HepG2 (cell line): ENCODE measurements around the gene AGBL1. TPM values are rescaled to one million over a fixed set of nuclear protein-coding genes. Genes with fewer than 3 reads are reported as not detected.

Experiments
- ATAC-seq: fragments of 200-7000 bp; cut with Tn5 transposase; 3 replicates; pipeline ENCODE4 v1.9.1; 2020; ENCODE audit warnings: mild to moderate bottlenecking, moderate library complexity
- BruUV-seq: library from RNA; stranded (reverse); fragments of 400-500 nt; replicated peaks from 2 replicates; lab custom pipeline; 2021; lab: Mats Ljungman, UMichigan
- CTCF ChIA-PET: fragments of 300-600 bp; formaldehyde crosslinking; extraction: SDS; loops from one replicate; lab custom pipeline; 2021; ENCODE audit warnings: low total read pairs, inconsistent platforms, low intra/inter-chr PET ratio; lab: Yijun Ruan, JAX
- POLR2A ChIA-PET: fragments of 350-600 bp; sonication (Branson Sonifier 250); formaldehyde crosslinking; loops from one replicate; lab custom pipeline; 2020; ENCODE audit warnings: antibody characterized with exemption, inconsistent platforms; lab: Yijun Ruan, JAX
- DNase-seq: peaks from one replicate; pipeline ENCODE4 v3.0.0-alpha.2; 2015; ENCODE audit warnings: low spot score
- FAIRE-seq: peaks from 3 replicates; lab custom pipeline; 2011; peaks lifted over from hg19 to GRCh38; lab: Jason Lieb, UNC
- H2AFZ ChIP-seq: one replicate; pipeline ENCODE4 v1.6.1; 2011; ENCODE audit warnings: low read length, inconsistent platforms
- H3K27ac ChIP-seq: fragments of 300-600 bp; 3 replicates; pipeline ENCODE4 v1.8.0; 2011; ENCODE audit warnings: mixed run types, mild to moderate bottlenecking, mixed read lengths, low read length, inconsistent platforms; ENCODE audit not compliant: insufficient read depth; ENCODE audit errors: extremely low read length
- H3K27me3 ChIP-seq, 2 experiments: fragments of 200-600 bp in 1 of 2; 2 replicates in 1 of 2; 3 replicates in 1 of 2; pipeline versions ENCODE4 v1.6.0 to v1.8.0; 2011; ENCODE audit warnings: low read length in 2 of 2, mild to moderate bottlenecking in 2 of 2, moderate library complexity in 2 of 2, inconsistent platforms in 1 of 2; ENCODE audit not compliant: insufficient read depth in 2 of 2, control insufficient read depth in 1 of 2
- H3K36me3 ChIP-seq, 2 experiments: fragments of 200-600 bp in 1 of 2; replicated peaks in 1 of 2; 2 replicates in 1 of 2; 3 replicates in 1 of 2; pipeline versions ENCODE4 v1.5.1 to v1.8.0; 2011; ENCODE audit warnings: low read length in 2 of 2, inconsistent platforms in 1 of 2; ENCODE audit not compliant: insufficient read depth in 2 of 2, control insufficient read depth in 1 of 2
- H3K4me1 ChIP-seq: 2 replicates; pipeline ENCODE4 v1.5.1; 2012; ENCODE audit warnings: low read length, inconsistent platforms; ENCODE audit not compliant: insufficient read depth
- H3K4me2 ChIP-seq: 2 replicates; pipeline ENCODE4 v1.6.0; 2011; ENCODE audit warnings: low read depth, low read length, inconsistent platforms
- H3K4me3 ChIP-seq, 3 experiments: fragments of 200-600 bp in 1 of 3; sonication (generic), shearing (Covaris generic) in 1 of 3; replicated peaks in 1 of 3; 2 replicates each; pipeline ENCODE4 v1.5.1; 2011 to 2016; ENCODE audit warnings: low read length in 3 of 3, inconsistent platforms in 2 of 3, low read depth in 2 of 3, mild to moderate bottlenecking in 2 of 3, control low read depth in 1 of 3, mixed read lengths in 1 of 3; ENCODE audit not compliant: insufficient read depth in 1 of 3
- H3K79me2 ChIP-seq: one replicate; pipeline ENCODE4 v1.6.1; 2011; ENCODE audit warnings: low read length, inconsistent platforms; ENCODE audit not compliant: insufficient read depth
- H3K9ac ChIP-seq: 2 replicates; pipeline ENCODE4 v1.6.0; 2011; ENCODE audit warnings: mild to moderate bottlenecking, low read depth, low read length, inconsistent platforms; ENCODE audit not compliant: insufficient read depth
- H3K9me3 ChIP-seq: 2 replicates; pipeline ENCODE4 v1.5.1; 2012; ENCODE audit warnings: mild to moderate bottlenecking, low read length
- H4K20me1 ChIP-seq: 2 replicates; pipeline ENCODE4 v1.6.0; 2011; ENCODE audit warnings: inconsistent platforms, mild to moderate bottlenecking, low read length, moderate library complexity; ENCODE audit not compliant: insufficient read depth
- CHD4 ChIP-seq: fragments of 200-600 bp; sonication (generic); IDR thresholded peaks from 2 replicates; pipeline ENCODE4 v1.7.0; 2017; ENCODE audit warnings: mild to moderate bottlenecking, low read length, borderline replicate concordance
- DNMT3B ChIP-seq: conservative IDR thresholded peaks from 2 replicates; pipeline ENCODE4 v1.6.1; 2016; ENCODE audit warnings: missing biosample characterization, control low read depth
- KDM5A ChIP-seq: fragments of 200-600 bp; sonication (generic); IDR thresholded peaks from 2 replicates; pipeline ENCODE4 v1.7.0; 2018; ENCODE audit warnings: antibody characterized with exemption, mild to moderate bottlenecking, low read length, borderline replicate concordance
- POLR2AphosphoS2 ChIP-seq: IDR thresholded peaks from 2 replicates; pipeline ENCODE4 v1.6.1; 2011; ENCODE audit warnings: low read depth, low read length, improper control_type of control experiment
- SATB2 ChIP-seq: sonication (generic); formaldehyde crosslinking; IDR thresholded peaks from 2 replicates; pipeline ENCODE4 v1.5.0; 2020; ENCODE audit warnings: missing genetic modification reagents
- SCMH1 ChIP-seq: sonication (generic); formaldehyde crosslinking; IDR thresholded peaks from 2 replicates; pipeline ENCODE4 v1.9.0; 2021; ENCODE audit warnings: missing genetic modification reagents, mild to moderate bottlenecking, borderline replicate concordance
- SOX5 ChIP-seq: IDR thresholded peaks from 2 replicates; pipeline ENCODE4 v1.6.1; 2016; ENCODE audit warnings: borderline replicate concordance
- ZFP90 ChIP-seq: sonication (generic); formaldehyde crosslinking; IDR thresholded peaks from 2 replicates; pipeline ENCODE4 v1.8.0; 2022; ENCODE audit warnings: missing genetic modification reagents, mild to moderate bottlenecking, inconsistent platforms, borderline replicate concordance
- ZNF224 ChIP-seq: sonication (generic); formaldehyde crosslinking; IDR thresholded peaks from 2 replicates; pipeline ENCODE4 v1.5.0; 2020; ENCODE audit warnings: mild to moderate bottlenecking, missing genetic modification reagents
- ZNF24 ChIP-seq: fragments of 450-650 bp; IDR thresholded peaks from 2 replicates; pipeline ENCODE4 v1.6.1; 2017; ENCODE audit warnings: antibody characterized with exemption, mild to moderate bottlenecking
- ZNF354B ChIP-seq: sonication (generic); formaldehyde crosslinking; IDR thresholded peaks from 2 replicates; pipeline ENCODE4 v1.8.0; 2022; ENCODE audit warnings: mild to moderate bottlenecking, missing genetic modification reagents
- ZNF556 ChIP-seq: sonication (generic); formaldehyde crosslinking; IDR thresholded peaks from 2 replicates; pipeline ENCODE4 v1.4.0; 2020; ENCODE audit warnings: mild to moderate bottlenecking, missing genetic modification reagents, borderline replicate concordance
- ZNF652 ChIP-seq: IDR thresholded peaks from 2 replicates; pipeline ENCODE4 v1.6.1; 2016; ENCODE audit warnings: low read depth, borderline replicate concordance
- WGBS: methylation state at CpG from one replicate; pipeline ENCODE4 v1.1.6; 2017; ENCODE audit warnings: low lambda C conversion rate; 5-methylcytosine and 5-hydroxymethylcytosine counted together
- in situ Hi-C: cut with HindIII; loops from 2 replicates; pipeline ENCODE4 v1.10.0; 2017; ENCODE audit warnings: low pct_unique_long_range_greater_than_20kb; ENCODE audit not compliant: extremely low pct_ligation_motif_present
- intact Hi-C: fragments of 100-400 bp; cut with micrococcal nuclease; formaldehyde crosslinking; loops from one replicate; pipeline ENCODE4 v1.10.0; 2022; ENCODE audit not compliant: unreplicated experiment
- polyA plus RNA-seq, 8 experiments: library from polyadenylated mRNA; depleted of rRNA in 3 of 8; stranded (reverse) in 7 of 8; unstranded in 1 of 8; fragments of >200 nt; fragmentation: Illumina TruSeq in 4 of 8; extraction: Trizol in 4 of 8; gene quantifications; 2 replicates each; pipeline versions ENCODE4 v1.2.1 to v1.2.3, GENCODE V29; 2011 to 2016; ENCODE audit warnings: low read depth in 4 of 8, missing spikeins in 1 of 8, mixed read lengths in 1 of 8; ENCODE audit not compliant: insufficient read depth in 1 of 8
- total RNA-seq, 5 experiments: library from RNA; depleted of rRNA; stranded (reverse); fragments of >200 nt; fragmentation: Illumina TruSeq; extraction: Trizol; gene quantifications; 2 replicates each; pipeline ENCODE4 v1.2.3, GENCODE V29; 2016; ENCODE audit warnings: low read depth in 1 of 5

The AGBL1 gene
- total and polyA plus RNA-seq, 2 of the 13 experiments (the other 11 are each of a cell fraction or from before 2014, with no cell fraction given): 0.01 TPM; not detected in 1

DNA sequence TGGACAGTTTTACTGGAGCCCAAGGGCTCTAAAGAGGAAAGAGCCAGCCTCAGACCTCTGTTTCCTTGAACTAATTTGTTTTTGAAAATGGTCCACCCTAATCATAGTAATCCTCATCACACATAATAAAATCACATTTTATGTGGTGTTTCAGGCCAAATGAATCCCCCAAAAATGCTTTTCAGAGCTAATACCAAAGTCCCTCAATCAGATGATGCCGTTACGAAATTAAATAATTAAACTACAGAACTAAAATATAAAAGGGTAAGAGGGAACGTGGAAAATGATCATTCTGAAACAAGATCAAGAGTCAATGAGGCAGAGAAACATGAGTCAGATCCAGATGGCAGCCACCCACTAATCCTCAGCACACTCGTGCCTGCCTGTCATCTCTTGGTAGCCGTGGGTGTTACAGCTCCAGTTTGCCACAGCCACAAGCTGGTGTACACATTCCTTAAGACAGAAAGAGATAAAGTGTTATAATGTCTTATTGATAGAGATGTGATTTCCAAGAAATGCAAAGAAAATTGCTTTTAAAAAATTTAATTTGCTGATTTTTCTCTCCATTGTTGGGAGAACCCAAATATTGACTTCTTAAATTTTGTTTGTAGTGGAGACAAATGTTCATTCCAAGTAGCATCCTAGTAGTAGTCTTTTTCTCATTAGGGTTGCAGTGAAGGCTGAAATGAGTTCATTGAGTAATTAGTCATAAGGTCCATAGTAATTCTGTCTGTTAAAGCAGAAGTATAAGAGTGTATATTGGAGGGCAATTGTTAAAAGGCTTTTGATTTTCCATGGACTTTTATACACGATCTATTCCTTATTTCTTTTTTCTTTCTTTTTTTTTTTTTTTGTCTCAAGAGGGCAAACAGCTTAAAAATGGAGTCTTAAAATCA is 104.2 kb downstream of the AGBL1 start:
- Histone ChIP-seq H3K4me3 (no peak overlapping the region), H3K9me3 (no peaks in the 10 kb centered on the region), H3K36me3 (no peaks in the 10 kb centered on the region), H4K20me1 (no peaks in the 10 kb centered on the region), H3K9ac (no peak overlapping the region), H3K79me2 (no peaks in the 10 kb centered on the region), H2AFZ (no peak overlapping the region), H3K4me2 (no peak overlapping the region), H3K27me3 (no peaks in the 10 kb centered on the region), H3K4me1 (no peaks in the 10 kb centered on the region), H3K27ac (no peak overlapping the region)
- ChIA-PET POLR2A (no interaction called here), CTCF (no interaction called here)
- BruUV-seq: no TSS peak
- ATAC-seq (no peak), FAIRE-seq (no peak), DNase-seq (no peak)
- intact Hi-C loops: no loop called here
- WGBS: 2% methylated on average over 6 of the region's 6 CpGs
- in situ Hi-C loops: no loop called here
- TF ChIP-seq ZNF224 (CRISPR knock-in tag): no peak
- no peak for TF ChIP-seq ZNF354B
- no peak for TF ChIP-seq POLR2AphosphoS2
- TF ChIP-seq SOX5 (CRISPR knock-in tag): no peak
- TF ChIP-seq ZNF556: no peak
- TF ChIP-seq ZNF24: no peak
- no peak for TF ChIP-seq ZNF652 (CRISPR knock-in tag)
- TF ChIP-seq SATB2 (CRISPR knock-in tag): no peak
- TF ChIP-seq KDM5A: no peak
- TF ChIP-seq DNMT3B (CRISPR knock-in tag): no peak
- TF ChIP-seq ZFP90 (CRISPR knock-in tag): no peak
- TF ChIP-seq SCMH1 (CRISPR knock-in tag): no peak
- no peak for TF ChIP-seq CHD4
